A549 (cell line): Measurements from ENCODE around the gene HS3ST3A1.

ENCODE experiments used
- CEBPB ChIP-seq, 2 experiments: fragments of >200 bp in 1 of 2; sonication (Bioruptor Twin) in 1 of 2; formaldehyde crosslinking in 1 of 2; IDR thresholded peaks; 2 replicates each; pipeline ENCODE4 v1.6.1; 2012 to 2016
- EP300 ChIP-seq, 2 experiments: fragments of >200 bp; sonication (Bioruptor Twin); formaldehyde crosslinking; IDR thresholded peaks; 2 replicates in 1 of 2; 3 replicates in 1 of 2; pipeline ENCODE4 v1.6.1; 2016 to 2017
- GATA3 ChIP-seq: IDR thresholded peaks from 2 replicates; pipeline ENCODE4 v1.6.1; 2012; ENCODE audit warnings: borderline replicate concordance
- HOXB13 ChIP-seq: fragments of 250-450 bp; sonication (Bioruptor Pico); IDR thresholded peaks from 2 replicates; pipeline ENCODE4 v1.5.0; 2020; ENCODE audit warnings: low read depth, mild to moderate bottlenecking, moderate library complexity
- JUN ChIP-seq, 2 experiments: fragments of >200 bp; sonication (Bioruptor Twin); formaldehyde crosslinking; IDR thresholded peaks; 2 replicates in 1 of 2; 3 replicates in 1 of 2; pipeline ENCODE4 v1.6.1; 2016 to 2017
- KDM5A ChIP-seq: fragments of 200-600 bp; sonication (generic); IDR thresholded peaks from 2 replicates; pipeline ENCODE4 v1.6.1; 2016; ENCODE audit warnings: antibody characterized with exemption, mild to moderate bottlenecking
- NFE2L2 ChIP-seq: fragments of 150-350 bp; conservative IDR thresholded peaks from 2 replicates; pipeline ENCODE4 v1.6.1; 2014; ENCODE audit warnings: low read length
- POLR2A ChIP-seq: IDR thresholded peaks from 2 replicates; pipeline ENCODE4 v1.6.1; 2012; ENCODE audit warnings: mild to moderate bottlenecking, low read length
- RCOR1 ChIP-seq: fragments of 150-350 bp; IDR thresholded peaks from 2 replicates; pipeline ENCODE4 v1.6.1; 2014; ENCODE audit warnings: antibody characterized with exemption, low read length, low read depth
- SMC3 ChIP-seq: fragments of >200 bp; sonication (Bioruptor Twin); formaldehyde crosslinking; IDR thresholded peaks from 3 replicates; pipeline ENCODE4 v1.6.1; 2018; ENCODE audit warnings: inconsistent platforms
- TP53 ChIP-seq: fragments of 250-450 bp; sonication (Bioruptor Pico); IDR thresholded peaks from 2 replicates; pipeline ENCODE4 v1.5.0; 2021; ENCODE audit warnings: mild to moderate bottlenecking, moderate library complexity
- TF ChIP-seq, protein P1 (sequence below): fragments of >200 bp; sonication (Bioruptor Twin); formaldehyde crosslinking; IDR thresholded peaks from 3 replicates; pipeline ENCODE4 v1.5.1; 2016
- TF ChIP-seq, protein P2 (sequence below): fragments of 200-600 bp; sonication (generic); IDR thresholded peaks from 2 replicates; pipeline ENCODE4 v1.6.1; 2016; ENCODE audit warnings: antibody characterized with exemption, mild to moderate bottlenecking, moderate library complexity
- TF ChIP-seq, protein P3 (sequence below): IDR thresholded peaks from 2 replicates; pipeline ENCODE4 v1.6.1; 2012

DNA sequence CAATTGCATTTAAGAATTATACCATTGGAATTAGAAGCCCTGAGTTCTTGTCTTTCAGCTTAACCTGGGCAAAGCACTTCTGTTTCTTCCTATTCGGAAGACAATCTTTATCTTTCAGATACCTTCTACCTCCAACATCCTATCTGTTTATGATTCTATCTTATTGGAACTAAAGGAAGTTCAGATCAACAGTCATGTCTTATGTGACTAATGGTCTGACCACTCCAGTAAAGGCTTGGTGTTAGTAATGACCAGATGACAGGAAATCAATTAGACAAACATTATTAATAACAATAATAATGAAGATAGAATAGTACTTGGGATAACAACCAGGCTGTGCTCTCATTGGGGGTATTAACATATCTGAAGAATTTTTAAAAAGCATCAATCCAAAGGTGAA, 11.3 kb downstream of the HS3ST3A1 start:
- TF ChIP-seq POLR2A, result no peak
- no peak for TF ChIP-seq NFE2L2
- TF ChIP-seq SMC3, result no peak
- TF ChIP-seq, protein P1, sequence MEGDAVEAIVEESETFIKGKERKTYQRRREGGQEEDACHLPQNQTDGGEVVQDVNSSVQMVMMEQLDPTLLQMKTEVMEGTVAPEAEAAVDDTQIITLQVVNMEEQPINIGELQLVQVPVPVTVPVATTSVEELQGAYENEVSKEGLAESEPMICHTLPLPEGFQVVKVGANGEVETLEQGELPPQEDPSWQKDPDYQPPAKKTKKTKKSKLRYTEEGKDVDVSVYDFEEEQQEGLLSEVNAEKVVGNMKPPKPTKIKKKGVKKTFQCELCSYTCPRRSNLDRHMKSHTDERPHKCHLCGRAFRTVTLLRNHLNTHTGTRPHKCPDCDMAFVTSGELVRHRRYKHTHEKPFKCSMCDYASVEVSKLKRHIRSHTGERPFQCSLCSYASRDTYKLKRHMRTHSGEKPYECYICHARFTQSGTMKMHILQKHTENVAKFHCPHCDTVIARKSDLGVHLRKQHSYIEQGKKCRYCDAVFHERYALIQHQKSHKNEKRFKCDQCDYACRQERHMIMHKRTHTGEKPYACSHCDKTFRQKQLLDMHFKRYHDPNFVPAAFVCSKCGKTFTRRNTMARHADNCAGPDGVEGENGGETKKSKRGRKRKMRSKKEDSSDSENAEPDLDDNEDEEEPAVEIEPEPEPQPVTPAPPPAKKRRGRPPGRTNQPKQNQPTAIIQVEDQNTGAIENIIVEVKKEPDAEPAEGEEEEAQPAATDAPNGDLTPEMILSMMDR, result no peak
- TF ChIP-seq JUN (IDR thresholded peaks at IDR 0.05), result no peak
- TF ChIP-seq RCOR1, result no peak
- TF ChIP-seq KDM5A, result no peak
- TF ChIP-seq, protein P2, sequence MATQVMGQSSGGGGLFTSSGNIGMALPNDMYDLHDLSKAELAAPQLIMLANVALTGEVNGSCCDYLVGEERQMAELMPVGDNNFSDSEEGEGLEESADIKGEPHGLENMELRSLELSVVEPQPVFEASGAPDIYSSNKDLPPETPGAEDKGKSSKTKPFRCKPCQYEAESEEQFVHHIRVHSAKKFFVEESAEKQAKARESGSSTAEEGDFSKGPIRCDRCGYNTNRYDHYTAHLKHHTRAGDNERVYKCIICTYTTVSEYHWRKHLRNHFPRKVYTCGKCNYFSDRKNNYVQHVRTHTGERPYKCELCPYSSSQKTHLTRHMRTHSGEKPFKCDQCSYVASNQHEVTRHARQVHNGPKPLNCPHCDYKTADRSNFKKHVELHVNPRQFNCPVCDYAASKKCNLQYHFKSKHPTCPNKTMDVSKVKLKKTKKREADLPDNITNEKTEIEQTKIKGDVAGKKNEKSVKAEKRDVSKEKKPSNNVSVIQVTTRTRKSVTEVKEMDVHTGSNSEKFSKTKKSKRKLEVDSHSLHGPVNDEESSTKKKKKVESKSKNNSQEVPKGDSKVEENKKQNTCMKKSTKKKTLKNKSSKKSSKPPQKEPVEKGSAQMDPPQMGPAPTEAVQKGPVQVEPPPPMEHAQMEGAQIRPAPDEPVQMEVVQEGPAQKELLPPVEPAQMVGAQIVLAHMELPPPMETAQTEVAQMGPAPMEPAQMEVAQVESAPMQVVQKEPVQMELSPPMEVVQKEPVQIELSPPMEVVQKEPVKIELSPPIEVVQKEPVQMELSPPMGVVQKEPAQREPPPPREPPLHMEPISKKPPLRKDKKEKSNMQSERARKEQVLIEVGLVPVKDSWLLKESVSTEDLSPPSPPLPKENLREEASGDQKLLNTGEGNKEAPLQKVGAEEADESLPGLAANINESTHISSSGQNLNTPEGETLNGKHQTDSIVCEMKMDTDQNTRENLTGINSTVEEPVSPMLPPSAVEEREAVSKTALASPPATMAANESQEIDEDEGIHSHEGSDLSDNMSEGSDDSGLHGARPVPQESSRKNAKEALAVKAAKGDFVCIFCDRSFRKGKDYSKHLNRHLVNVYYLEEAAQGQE, result no peak
- TF ChIP-seq EP300 (IDR thresholded peaks at IDR 0.05), result no peak
- no peak for TF ChIP-seq HOXB13
- TF ChIP-seq, protein P3, sequence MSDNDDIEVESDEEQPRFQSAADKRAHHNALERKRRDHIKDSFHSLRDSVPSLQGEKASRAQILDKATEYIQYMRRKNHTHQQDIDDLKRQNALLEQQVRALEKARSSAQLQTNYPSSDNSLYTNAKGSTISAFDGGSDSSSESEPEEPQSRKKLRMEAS, result no peak
- TF ChIP-seq CEBPB (IDR thresholded peaks at IDR 0.05), result no peak
- TF ChIP-seq TP53 (CRISPR knock-in tag), result no peak
- TF ChIP-seq GATA3, result no peak
